ENCODE measurements around the gene EIF4E1B. TPM values are rescaled to one million over a fixed set of nuclear protein-coding genes. Genes with fewer than 3 reads are reported as not detected.

EIF4E1B gene
- total and polyA plus RNA-seq, 2 donors (not counting 1 experiment from before 2014, with no cell fraction given) = not detected

DNA sequence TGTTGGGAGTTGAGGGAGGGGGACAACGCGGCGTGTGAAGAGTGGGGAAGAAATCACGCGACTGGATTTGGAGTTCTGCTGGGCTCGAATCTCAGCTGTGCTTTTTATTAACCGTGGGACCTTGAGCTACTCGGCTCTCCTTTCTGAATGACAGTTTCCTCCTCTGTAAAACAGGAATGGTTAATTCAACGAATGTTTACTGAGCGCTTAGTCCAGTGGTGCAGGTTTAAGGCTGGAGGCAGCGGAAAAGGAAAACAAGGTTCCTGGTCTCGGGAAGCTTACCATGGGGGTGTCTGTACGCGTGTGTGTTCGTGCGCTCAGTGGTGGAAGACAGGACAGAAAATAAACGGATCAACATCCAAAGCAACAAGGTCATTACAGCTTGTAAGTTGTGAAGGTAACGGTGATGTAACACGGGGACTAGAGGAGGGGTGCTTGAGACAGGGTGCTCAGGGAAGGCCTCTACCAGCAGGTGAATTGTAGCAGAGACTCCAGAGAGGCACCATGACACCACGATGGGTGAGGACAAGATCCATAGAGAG lies 277 bp downstream of the EIF4E1B start:
- Histone ChIP-seq H3K4me2 (replicated peaks; ENCODE audit: low read depth, low read length, poor library complexity, severe bottlenecking) (peak overlapping the region; percentile 100), H3K27ac (ENCODE audit: low read length in 2 of 2) (no peak overlapping the region), H2AFZ (ENCODE audit: insufficient read depth, low read depth, low read length, poor library complexity, severe bottlenecking) (peak overlapping the region; percentile 73), H3K4me1 (ENCODE audit: control insufficient read depth in 2 of 2, insufficient read depth in 2 of 2, low read length in 2 of 2) (peaks cover 56 to 68% of the 10 kb centered on the region in 2 donors), H3K79me2 (ENCODE audit: control insufficient read depth, insufficient read depth, low read length) (no peaks in the 10 kb centered on the region), H3K9me3 (ENCODE audit: control extremely low read depth in 1 of 3, control insufficient read depth in 2 of 3, insufficient read depth in 1 of 3, low read length in 2 of 3) (peaks cover 0 to 16% (median 0%) of the 10 kb centered on the region in 3 donors), H4K20me1 (ENCODE audit: control insufficient read depth, insufficient read depth, low read length, poor library complexity, severe bottlenecking) (no peaks in the 10 kb centered on the region), H3K36me3 (replicated peaks in 1 of 2; ENCODE audit: control extremely low read depth in 1 of 2, control insufficient read depth in 1 of 2, extremely low read depth in 1 of 2, insufficient read depth in 2 of 2, low read length in 1 of 2) (no peaks in the 10 kb centered on the region), H3K4me3 (ENCODE audit: control extremely low read depth in 1 of 5, extremely low read depth in 1 of 5, insufficient read depth in 1 of 5, low read depth in 2 of 5, low read length in 4 of 5) (peak overlapping the region; percentile 26 to 69 (median 51)), H3K27me3 (replicated peaks in 1 of 4; ENCODE audit: control extremely low read depth in 1 of 4, control insufficient read depth in 3 of 4, insufficient read depth in 4 of 4, low read length in 3 of 4) (peaks cover 0 to 45% (median 21%) of the 10 kb centered on the region in 4 experiments), H3K9ac (ENCODE audit: low read length) (peak overlapping the region; percentile 68)
- peak overlapping the region; percentile 86 for H3K4me3 Mint-ChIP-seq
- WGBS (ENCODE audit: insufficient coverage) = 0% methylated on average over 10 of the region's 20 CpGs
- ATAC-seq (ENCODE audit: low read depth) = no peak
- H3K27me3 Mint-ChIP-seq = peaks cover 32% of the 10 kb centered on the region
- intact Hi-C loops (cut with micrococcal nuclease) = loop anchor here (1.0 to 5.0 kb wide), 3 partner anchors 17 to 88 kb away; partner anchors contain the start of genes GPRIN1 and TSPAN17
- TF ChIP-seq, protein P1, sequence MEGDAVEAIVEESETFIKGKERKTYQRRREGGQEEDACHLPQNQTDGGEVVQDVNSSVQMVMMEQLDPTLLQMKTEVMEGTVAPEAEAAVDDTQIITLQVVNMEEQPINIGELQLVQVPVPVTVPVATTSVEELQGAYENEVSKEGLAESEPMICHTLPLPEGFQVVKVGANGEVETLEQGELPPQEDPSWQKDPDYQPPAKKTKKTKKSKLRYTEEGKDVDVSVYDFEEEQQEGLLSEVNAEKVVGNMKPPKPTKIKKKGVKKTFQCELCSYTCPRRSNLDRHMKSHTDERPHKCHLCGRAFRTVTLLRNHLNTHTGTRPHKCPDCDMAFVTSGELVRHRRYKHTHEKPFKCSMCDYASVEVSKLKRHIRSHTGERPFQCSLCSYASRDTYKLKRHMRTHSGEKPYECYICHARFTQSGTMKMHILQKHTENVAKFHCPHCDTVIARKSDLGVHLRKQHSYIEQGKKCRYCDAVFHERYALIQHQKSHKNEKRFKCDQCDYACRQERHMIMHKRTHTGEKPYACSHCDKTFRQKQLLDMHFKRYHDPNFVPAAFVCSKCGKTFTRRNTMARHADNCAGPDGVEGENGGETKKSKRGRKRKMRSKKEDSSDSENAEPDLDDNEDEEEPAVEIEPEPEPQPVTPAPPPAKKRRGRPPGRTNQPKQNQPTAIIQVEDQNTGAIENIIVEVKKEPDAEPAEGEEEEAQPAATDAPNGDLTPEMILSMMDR (IDR thresholded peaks at IDR 0.05) = no peak
- no peak for TF ChIP-seq EZH2 (IDR thresholded peaks at IDR 0.05; ENCODE audit: borderline replicate concordance, insufficient read depth, low read depth, low read length, poor library complexity, severe bottlenecking)
- POLR2A ChIA-PET = interaction anchor here (0.6 to 1.6 kb wide), 5 partner anchors 9 to 824 kb away, joined by 3 to 12 read pairs (median 4); partner anchors contain the start of genes RNF44 and TSPAN17
- no peaks in the 10 kb centered on the region for H3K9me3 Mint-ChIP-seq (ENCODE audit: insufficient read depth)
- CTCF ChIA-PET = interaction anchor here (0.9 to 2.9 kb wide), 10 partner anchors 9 to 56 kb away, joined by 3 to 21 read pairs (median 4); partner anchors contain the start of gene TSPAN17
- DNase-seq = no peak
- peak overlapping the region; percentile 16 for H3K27ac Mint-ChIP-seq
- peaks cover 61% of the 10 kb centered on the region for H3K4me1 Mint-ChIP-seq
